A549 (cell line): ENCODE results near the gene PRDM12. TPM values are rescaled to one million over a fixed set of nuclear protein-coding genes. Genes with fewer than 3 reads are reported as not detected.

ENCODE experiments used
- ATAC-seq, 2 experiments: fragments of 200-7000 bp in 1 of 2; fragments of >200 bp in 1 of 2; cut with Nextera tagmentation in 1 of 2; cut with Tn5 transposase in 1 of 2; 3 replicates each; pipeline versions ENCODE4 v1.8.0 to v1.9.1; 2018 to 2020; ENCODE audit warnings: mild to moderate bottlenecking in 1 of 2, moderate library complexity in 1 of 2
- CTCF ChIA-PET: fragments of 300-600 bp; sonication (Branson Sonifier 250); formaldehyde crosslinking; extraction: SDS; loops from one replicate; lab custom pipeline; 2021; ENCODE audit warnings: antibody characterized with exemption, inconsistent platforms; lab: Yijun Ruan, JAX
- POLR2A ChIA-PET: fragments of 350-600 bp; formaldehyde crosslinking; extraction: SDS; loops from one replicate; lab custom pipeline; 2021; ENCODE audit warnings: antibody characterized with exemption, inconsistent platforms; lab: Yijun Ruan, JAX
- DNase-seq, 2 experiments: peaks; one replicate each; pipeline versions ENCODE4 v3.0.0 to v3.0.0-alpha.2; 2011 to 2016; ENCODE audit warnings: low read depth in 1 of 2, low spot score in 1 of 2
- FAIRE-seq: peaks from 2 replicates; lab custom pipeline; 2011; peaks lifted over from hg19 to GRCh38; lab: Jason Lieb, UNC
- H3K27ac ChIP-seq, 2 experiments: fragments of >200 bp; sonication (Bioruptor Twin); formaldehyde crosslinking; 3 replicates each; pipeline ENCODE4 v1.5.1; 2016 to 2017
- H3K4me1 ChIP-seq: fragments of >200 bp; sonication (Bioruptor Twin); formaldehyde crosslinking; 3 replicates; pipeline ENCODE4 v1.6.1; 2016
- H3K4me2 ChIP-seq: fragments of >200 bp; sonication (Bioruptor Twin); formaldehyde crosslinking; 3 replicates; pipeline ENCODE4 v1.6.1; 2016
- H3K4me3 ChIP-seq: fragments of >200 bp; sonication (Bioruptor Twin); formaldehyde crosslinking; 3 replicates; pipeline ENCODE4 v1.5.1; 2016
- H3K9me3 ChIP-seq: fragments of >200 bp; sonication (Bioruptor Twin); formaldehyde crosslinking; 3 replicates; pipeline ENCODE4 v1.6.1; 2016
- CBX8 ChIP-seq: fragments of 200-600 bp; sonication (generic); IDR thresholded peaks from 2 replicates; pipeline ENCODE4 v1.6.1; 2016
- CEBPB ChIP-seq, 2 experiments: fragments of >200 bp in 1 of 2; sonication (Bioruptor Twin) in 1 of 2; formaldehyde crosslinking in 1 of 2; IDR thresholded peaks; 2 replicates each; pipeline ENCODE4 v1.6.1; 2012 to 2016
- CHD2 ChIP-seq: fragments of 150-350 bp; IDR thresholded peaks from 2 replicates; pipeline ENCODE4 v1.6.1; 2014; ENCODE audit warnings: low read length; ENCODE audit not compliant: partially characterized antibody
- CHD4 ChIP-seq: fragments of 200-600 bp; sonication (generic); IDR thresholded peaks from 2 replicates; pipeline ENCODE4 v1.6.1; 2016; ENCODE audit warnings: antibody characterized with exemption, mild to moderate bottlenecking, borderline replicate concordance
- E2F6 ChIP-seq: IDR thresholded peaks from 2 replicates; pipeline ENCODE4 v1.6.1; 2012; ENCODE audit warnings: low read depth, borderline replicate concordance
- EHMT2 ChIP-seq: fragments of 200-600 bp; sonication (generic); IDR thresholded peaks from 2 replicates; pipeline ENCODE4 v1.6.1; 2016; ENCODE audit warnings: antibody characterized with exemption, low read depth, mild to moderate bottlenecking, moderate library complexity
- HDAC2 ChIP-seq: fragments of 200-600 bp; sonication (generic); IDR thresholded peaks from 2 replicates; pipeline ENCODE4 v1.6.1; 2016
- HOXA7 ChIP-seq: fragments of 250-450 bp; sonication (Bioruptor Pico); IDR thresholded peaks from 2 replicates; pipeline ENCODE4 v1.5.0; 2020; ENCODE audit warnings: mild to moderate bottlenecking, moderate library complexity
- HOXB13 ChIP-seq: fragments of 250-450 bp; sonication (Bioruptor Pico); IDR thresholded peaks from 2 replicates; pipeline ENCODE4 v1.5.0; 2020; ENCODE audit warnings: low read depth, mild to moderate bottlenecking, moderate library complexity
- HOXB5 ChIP-seq: fragments of 250-450 bp; sonication (Bioruptor Pico); IDR thresholded peaks from 2 replicates; pipeline ENCODE4 v1.5.0; 2020; ENCODE audit warnings: mild to moderate bottlenecking, moderate library complexity
- JUN ChIP-seq, 2 experiments: fragments of >200 bp; sonication (Bioruptor Twin); formaldehyde crosslinking; IDR thresholded peaks; 2 replicates in 1 of 2; 3 replicates in 1 of 2; pipeline ENCODE4 v1.6.1; 2016 to 2017
- KDM5A ChIP-seq: fragments of 200-600 bp; sonication (generic); IDR thresholded peaks from 2 replicates; pipeline ENCODE4 v1.6.1; 2016; ENCODE audit warnings: antibody characterized with exemption, mild to moderate bottlenecking
- MAZ ChIP-seq: fragments of 150-350 bp; IDR thresholded peaks from 2 replicates; pipeline ENCODE4 v1.6.1; 2014; ENCODE audit warnings: antibody characterized with exemption, low read depth, low read length, borderline replicate concordance
- MYC ChIP-seq: IDR thresholded peaks from 2 replicates; pipeline ENCODE4 v1.6.1; 2012; ENCODE audit warnings: mild to moderate bottlenecking, inconsistent platforms, low read length, improper control_type of control experiment, borderline replicate concordance
- NR3C1 ChIP-seq: fragments of >200 bp; sonication (Bioruptor Twin); formaldehyde crosslinking; IDR thresholded peaks from 3 replicates; pipeline ENCODE4 v1.6.1; 2017
- PHF8 ChIP-seq: fragments of 200-600 bp; sonication (generic); IDR thresholded peaks from 2 replicates; pipeline ENCODE4 v1.6.1; 2016; ENCODE audit warnings: low read depth, mild to moderate bottlenecking, antibody characterized with exemption, moderate library complexity, borderline replicate concordance
- REST ChIP-seq: fragments of 200-600 bp; sonication (generic); IDR thresholded peaks from 2 replicates; pipeline ENCODE4 v1.6.1; 2016; ENCODE audit warnings: antibody characterized with exemption, mild to moderate bottlenecking, moderate library complexity
- RNF2 ChIP-seq: fragments of 200-600 bp; sonication (generic); IDR thresholded peaks from 2 replicates; pipeline ENCODE4 v1.6.1; 2016; ENCODE audit warnings: low read depth, mild to moderate bottlenecking, antibody characterized with exemption, moderate library complexity, borderline replicate concordance
- ZSCAN20 ChIP-seq: fragments of 250-450 bp; sonication (Bioruptor Pico); IDR thresholded peaks from 2 replicates; pipeline ENCODE4 v1.8.0; 2022; ENCODE audit warnings: mild to moderate bottlenecking, moderate library complexity
- WGBS: methylation state at CpG from one replicate; pipeline ENCODE4 v1.1.6; 2017; ENCODE audit errors: missing lambda C conversion rate; 5-methylcytosine and 5-hydroxymethylcytosine counted together
- polyA plus RNA-seq, 4 experiments: library from polyadenylated mRNA; depleted of rRNA in 3 of 4; stranded (reverse); fragments of >200 nt; fragmentation: RNase III in 1 of 4; extraction: RNeasy Plus Mini Kit Qiagen cat#74134 plus additional on column Dnase treatment in 1 of 4; gene quantifications; 2 replicates in 3 of 4; 3 replicates in 1 of 4; pipeline ENCODE4 v1.2.3, GENCODE V29; 2011 to 2017

The PRDM12 gene
- polyA plus RNA-seq, 2 of the 4 experiments (the other 2 are of a cell fraction), result 0.09 to 0.17 TPM

GRCh38 chr9:130631331-130632080, 32.9 kb upstream of the PRDM12 start:
- H3K4me1 ChIP-seq, result no peaks in the 10 kb centered on the region
- no peak overlapping the region for H3K27ac ChIP-seq
- H3K9me3 ChIP-seq, result no peaks in the 10 kb centered on the region
- ChIA-PET CTCF (interaction anchor here (0.6 to 1.0 kb wide), 4 partner anchors 13 to 1130 kb away, joined by 3 to 4 read pairs (median 3); no protein-coding TSS in a partner anchor), POLR2A (no interaction called here)
- 92% methylated on average over 22 of the region's 22 CpGs for WGBS
- FAIRE-seq, result no peak
- ATAC-seq, result no peak
- no peak overlapping the region for H3K4me3 ChIP-seq
- no peak overlapping the region for H3K4me2 ChIP-seq
- TF ChIP-seq MAZ (no peak), HOXB13 (CRISPR knock-in tag) (no peak), CHD4 (no peak), RNF2 (no peak), ZSCAN20 (CRISPR knock-in tag) (no peak)
- no peak for DNase-seq

- no peak overlapping the region for H3K4me3 ChIP-seq
- H3K4me2 ChIP-seq, result no peak overlapping the region
- CTCF ChIA-PET, result interaction anchor here (0.6 to 1.0 kb wide), 3 partner anchors 13 to 1129 kb away, joined by 3 read pairs; no protein-coding TSS in a partner anchor
- POLR2A ChIA-PET, result no interaction called here
- 90% methylated on average over 13 of the region's 13 CpGs for WGBS
- H3K4me1 ChIP-seq, result no peaks in the 10 kb centered on the region
- no peak overlapping the region for H3K27ac ChIP-seq
- FAIRE-seq (no peak), DNase-seq (no peak)
- H3K9me3 ChIP-seq, result no peaks in the 10 kb centered on the region
- TF ChIP-seq KDM5A, result no peak
- no peak for TF ChIP-seq JUN (IDR thresholded peaks at IDR 0.05)
- TF ChIP-seq HDAC2, result no peak
- no peak for TF ChIP-seq CEBPB (IDR thresholded peaks at IDR 0.05)
- TF ChIP-seq E2F6, result no peak
- TF ChIP-seq EHMT2, result no peak
- TF ChIP-seq, all 56 proteins: peak for 0
- ATAC-seq, result no peak
These were observed 32.2 kb upstream of the PRDM12 start for GRCh38 chr9:130632081-130632710.

GRCh38 chr9:130632841-130633240, 31.6 kb upstream of the PRDM12 start:
- FAIRE-seq (no peak), ATAC-seq (no peak), DNase-seq (no peak)
- Histone ChIP-seq H3K9me3 (no peaks in the 10 kb centered on the region), H3K4me3 (no peak overlapping the region), H3K4me1 (no peaks in the 10 kb centered on the region), H3K27ac (no peak overlapping the region), H3K4me2 (no peak overlapping the region)
- ChIA-PET POLR2A (no interaction called here), CTCF (interaction anchor here (1.0 kb wide), 2 partner anchors 12 to 17 kb away, joined by 3 read pairs; no protein-coding TSS in a partner anchor)
- 97% methylated on average over 7 of the region's 7 CpGs for WGBS
- TF ChIP-seq HOXB5 (CRISPR knock-in tag) (no peak), PHF8 (no peak), E2F6 (no peak)

GRCh38 chr9:130633336-130634190, 30.8 kb upstream of the PRDM12 start:
- POLR2A ChIA-PET, result no interaction called here
- no peaks in the 10 kb centered on the region for H3K4me1 ChIP-seq
- 93% methylated on average over 25 of the region's 25 CpGs for WGBS
- no peaks in the 10 kb centered on the region for H3K9me3 ChIP-seq
- no peak for FAIRE-seq
- H3K27ac ChIP-seq, result no peak overlapping the region
- H3K4me2 ChIP-seq, result no peak overlapping the region
- no peak for ATAC-seq
- no peak overlapping the region for H3K4me3 ChIP-seq
- CTCF ChIA-PET, result interaction anchor here (1.0 kb wide), 1 partner anchor 17 kb away, joined by 3 read pairs; no protein-coding TSS in a partner anchor
- no peak for DNase-seq
- TF ChIP-seq HOXA7 (CRISPR knock-in tag) (no peak), CBX8 (no peak), JUN (IDR thresholded peaks at IDR 0.05) (no peak), RNF2 (no peak), HOXB13 (CRISPR knock-in tag) (no peak), REST (no peak), CHD2 (no peak), MYC (no peak), NR3C1 (no peak)
